HepG2 (cell line): Measurements from ENCODE around the gene PPP1R13L. TPM values are rescaled to one million over a fixed set of nuclear protein-coding genes. Genes with fewer than 3 reads are reported as not detected.

ENCODE experiments used
- ELF1 ChIP-seq: sonication (generic); formaldehyde crosslinking; IDR thresholded peaks from 2 replicates; pipeline ENCODE4 v1.4.0; 2020; ENCODE audit warnings: missing genetic modification reagents
- HDAC1 ChIP-seq: sonication (generic); formaldehyde crosslinking; IDR thresholded peaks from 2 replicates; pipeline ENCODE4 v1.5.1; 2020; ENCODE audit warnings: mild to moderate bottlenecking, missing genetic modification reagents
- HIC2 ChIP-seq: sonication (generic); formaldehyde crosslinking; IDR thresholded peaks from 2 replicates; pipeline ENCODE4 v1.9.0; 2022; ENCODE audit warnings: low read depth, missing genetic modification reagents
- KLF13 ChIP-seq: sonication (generic); formaldehyde crosslinking; IDR thresholded peaks from 2 replicates; pipeline ENCODE4 v1.4.0; 2020; ENCODE audit warnings: mild to moderate bottlenecking, missing genetic modification reagents
- LCORL ChIP-seq, 2 experiments: fragments of 450-650 bp in 1 of 2; sonication (generic) in 1 of 2; formaldehyde crosslinking in 1 of 2; IDR thresholded peaks; 2 replicates each; pipeline versions ENCODE4 v1.5.0 to v1.6.1; 2017 to 2020; ENCODE audit warnings: antibody characterized with exemption in 1 of 2, missing genetic modification reagents in 1 of 2
- MED1 ChIP-seq: sonication (generic); formaldehyde crosslinking; IDR thresholded peaks from 2 replicates; pipeline ENCODE4 v1.4.0; 2020; ENCODE audit warnings: missing genetic modification reagents
- MZF1 ChIP-seq: sonication (generic); formaldehyde crosslinking; IDR thresholded peaks from 2 replicates; pipeline ENCODE4 v1.8.1; 2023; ENCODE audit warnings: mild to moderate bottlenecking, missing genetic modification reagents, borderline replicate concordance
- NFYB ChIP-seq: sonication (generic); formaldehyde crosslinking; IDR thresholded peaks from 2 replicates; pipeline ENCODE4 v1.4.0; 2020; ENCODE audit warnings: missing genetic modification reagents
- PHF5A ChIP-seq: IDR thresholded peaks from one replicate; pipeline ENCODE4 v1.6.1; 2018; ENCODE audit warnings: low read depth, missing genetic modification reagents; ENCODE audit not compliant: unreplicated experiment
- RAD21 ChIP-seq: fragments of 450-650 bp; formaldehyde crosslinking; IDR thresholded peaks from 2 replicates; pipeline ENCODE4 v1.5.0; 2020; ENCODE audit warnings: mild to moderate bottlenecking
- REST ChIP-seq, 2 experiments: IDR thresholded peaks; 2 replicates each; pipeline ENCODE4 v1.6.1; 2011 to 2012; ENCODE audit warnings: low read length in 2 of 2, borderline replicate concordance in 1 of 2, low read depth in 1 of 2, mild to moderate bottlenecking in 1 of 2, moderate library complexity in 1 of 2
- SMAD9 ChIP-seq: sonication (generic); formaldehyde crosslinking; IDR thresholded peaks from 2 replicates; pipeline ENCODE4 v1.5.1; 2020; ENCODE audit warnings: mild to moderate bottlenecking, missing genetic modification reagents
- STAG1 ChIP-seq: sonication (generic); formaldehyde crosslinking; IDR thresholded peaks from 2 replicates; pipeline ENCODE4 v1.4.0; 2020; ENCODE audit warnings: missing genetic modification reagents
- TBL1XR1 ChIP-seq: fragments of 150-350 bp; IDR thresholded peaks from 2 replicates; pipeline ENCODE4 v1.6.1; 2014; ENCODE audit warnings: borderline replicate concordance, low read length; ENCODE audit not compliant: partially characterized antibody
- TMF1 ChIP-seq: sonication (generic); formaldehyde crosslinking; IDR thresholded peaks from 2 replicates; pipeline ENCODE4 v1.8.1; 2022; ENCODE audit warnings: low read depth, missing genetic modification reagents
- ZNF510 ChIP-seq: sonication (generic); formaldehyde crosslinking; IDR thresholded peaks from 2 replicates; pipeline ENCODE4 v1.4.0; 2020; ENCODE audit warnings: low read depth, mild to moderate bottlenecking, missing genetic modification reagents
- ZNF512 ChIP-seq: sonication (generic); formaldehyde crosslinking; IDR thresholded peaks from 2 replicates; pipeline ENCODE4 v1.4.0; 2020; ENCODE audit warnings: mild to moderate bottlenecking, missing genetic modification reagents
- ZNF547 ChIP-seq: sonication (generic); formaldehyde crosslinking; IDR thresholded peaks from 2 replicates; pipeline ENCODE4 v1.5.1; 2020; ENCODE audit warnings: mild to moderate bottlenecking, missing genetic modification reagents
- ZNF770 ChIP-seq: sonication (generic); formaldehyde crosslinking; IDR thresholded peaks from 2 replicates; pipeline ENCODE4 v1.5.0; 2020; ENCODE audit warnings: mild to moderate bottlenecking, missing genetic modification reagents
- ZNF891 ChIP-seq: sonication (generic); formaldehyde crosslinking; IDR thresholded peaks from 2 replicates; pipeline ENCODE4 v1.5.0; 2020; ENCODE audit warnings: mild to moderate bottlenecking, missing genetic modification reagents
- ZZZ3 ChIP-seq: sonication (generic); formaldehyde crosslinking; IDR thresholded peaks from 2 replicates; pipeline ENCODE4 v1.4.0; 2020; ENCODE audit warnings: missing genetic modification reagents, mild to moderate bottlenecking, borderline replicate concordance
- polyA plus RNA-seq, 8 experiments: library from polyadenylated mRNA; depleted of rRNA in 3 of 8; stranded (reverse) in 7 of 8; unstranded in 1 of 8; fragments of >200 nt; fragmentation: Illumina TruSeq in 4 of 8; extraction: Trizol in 4 of 8; gene quantifications; 2 replicates each; pipeline versions ENCODE4 v1.2.1 to v1.2.3, GENCODE V29; 2011 to 2016; ENCODE audit warnings: low read depth in 4 of 8, missing spikeins in 1 of 8, mixed read lengths in 1 of 8; ENCODE audit not compliant: insufficient read depth in 1 of 8
- total RNA-seq, 5 experiments: library from RNA; depleted of rRNA; stranded (reverse); fragments of >200 nt; fragmentation: Illumina TruSeq; extraction: Trizol; gene quantifications; 2 replicates each; pipeline ENCODE4 v1.2.3, GENCODE V29; 2016; ENCODE audit warnings: low read depth in 1 of 5

Gene PPP1R13L
- total and polyA plus RNA-seq, 2 of the 13 experiments (the other 11 are each of a cell fraction or from before 2014, with no cell fraction given): 1.3 to 6.6 TPM

- TF ChIP-seq HIC2 (CRISPR knock-in tag): no peak
- no peak for TF ChIP-seq KLF13 (CRISPR knock-in tag)
- TF ChIP-seq ZNF891 (CRISPR knock-in tag): no peak
- peak; percentile 36; the same call in 1 of the 2 replicates for TF ChIP-seq ELF1
- no peak for TF ChIP-seq HDAC1 (CRISPR knock-in tag)
- no peak for TF ChIP-seq ZZZ3 (CRISPR knock-in tag)
- TF ChIP-seq ZNF547 (CRISPR knock-in tag): peak; percentile 62; the same call in 1 of the 2 replicates
- no peak for TF ChIP-seq ZNF510 (CRISPR knock-in tag)
- no peak for TF ChIP-seq ZNF512 (CRISPR knock-in tag)
- no peak for TF ChIP-seq MZF1 (CRISPR knock-in tag)
- TF ChIP-seq SMAD9 (CRISPR knock-in tag): no peak
- TF ChIP-seq TMF1 (CRISPR knock-in tag): no peak
- TF ChIP-seq PHF5A (CRISPR knock-in tag): no peak
- TF ChIP-seq LCORL (IDR thresholded peaks at IDR 0.05): no peak
- 0 out of 2 replicates have a peak, but pooled peaks have one; percentile 43 for TF ChIP-seq LCORL (CRISPR knock-in tag; IDR thresholded peaks at IDR 0.05)
- no peak for TF ChIP-seq REST (IDR thresholded peaks at IDR 0.05; ENCODE audit: borderline replicate concordance in 1 of 2, low read depth in 1 of 2, low read length in 2 of 2)
- peak; percentile 39 for TF ChIP-seq MED1 (CRISPR knock-in tag)
- peak; percentile 98 for TF ChIP-seq RAD21 (CRISPR knock-in tag)
- TF ChIP-seq STAG1 (CRISPR knock-in tag): peak; percentile 80
- no peak for TF ChIP-seq NFYB (CRISPR knock-in tag)
- TF ChIP-seq TBL1XR1: no peak
- TF ChIP-seq ZNF770: peak; percentile 30; the same call in 1 of the 2 replicates
Observed at GRCh38 chr19:45439569-45440258, 34.8 kb upstream of the PPP1R13L start (continued).
